Gastroesophageal sphincter (tissue), 3 donors: Measurements from ENCODE around the gene ARHGAP26.

Experiments
- POLR2A ChIP-seq, 2 donors: fragments of 450-650 bp; IDR thresholded peaks; one replicate each; pipeline ENCODE4 v1.6.1; 2017; ENCODE audit warnings: antibody characterized with exemption in 2 of 2, mild to moderate bottlenecking in 2 of 2, moderate library complexity in 1 of 2
- TF ChIP-seq, protein P1 (sequence below), 4 experiments: fragments of 200-600 bp in 2 of 4; fragments of 450-650 bp in 2 of 4; sonication (generic) in 1 of 4; IDR thresholded peaks; one replicate each; pipeline ENCODE4 v1.5.1; 2017 to 2019; ENCODE audit warnings: antibody characterized with exemption in 4 of 4, mild to moderate bottlenecking in 2 of 4, moderate library complexity in 2 of 4

DNA sequence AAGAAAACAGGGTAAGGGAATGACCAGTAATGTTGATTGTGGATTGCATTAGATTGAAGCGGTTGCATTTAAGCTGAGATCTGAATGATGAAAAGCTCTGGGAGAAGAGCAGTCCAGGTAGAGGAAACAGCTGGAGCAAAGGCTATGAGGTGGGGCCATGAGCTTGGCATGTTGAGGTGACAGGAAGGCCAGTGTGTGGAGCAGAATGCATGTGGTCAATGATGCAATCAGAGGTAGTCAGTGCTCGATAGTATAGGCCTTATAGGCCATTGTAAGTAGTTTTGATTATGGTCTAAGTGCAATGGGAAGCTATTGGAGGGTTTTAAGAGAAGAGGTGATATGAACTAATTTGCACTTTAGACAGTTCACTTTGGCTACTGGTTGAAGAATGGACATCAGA lies 270.4 kb downstream of the ARHGAP26 start:
- TF ChIP-seq, protein P1, sequence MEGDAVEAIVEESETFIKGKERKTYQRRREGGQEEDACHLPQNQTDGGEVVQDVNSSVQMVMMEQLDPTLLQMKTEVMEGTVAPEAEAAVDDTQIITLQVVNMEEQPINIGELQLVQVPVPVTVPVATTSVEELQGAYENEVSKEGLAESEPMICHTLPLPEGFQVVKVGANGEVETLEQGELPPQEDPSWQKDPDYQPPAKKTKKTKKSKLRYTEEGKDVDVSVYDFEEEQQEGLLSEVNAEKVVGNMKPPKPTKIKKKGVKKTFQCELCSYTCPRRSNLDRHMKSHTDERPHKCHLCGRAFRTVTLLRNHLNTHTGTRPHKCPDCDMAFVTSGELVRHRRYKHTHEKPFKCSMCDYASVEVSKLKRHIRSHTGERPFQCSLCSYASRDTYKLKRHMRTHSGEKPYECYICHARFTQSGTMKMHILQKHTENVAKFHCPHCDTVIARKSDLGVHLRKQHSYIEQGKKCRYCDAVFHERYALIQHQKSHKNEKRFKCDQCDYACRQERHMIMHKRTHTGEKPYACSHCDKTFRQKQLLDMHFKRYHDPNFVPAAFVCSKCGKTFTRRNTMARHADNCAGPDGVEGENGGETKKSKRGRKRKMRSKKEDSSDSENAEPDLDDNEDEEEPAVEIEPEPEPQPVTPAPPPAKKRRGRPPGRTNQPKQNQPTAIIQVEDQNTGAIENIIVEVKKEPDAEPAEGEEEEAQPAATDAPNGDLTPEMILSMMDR (IDR thresholded peaks at IDR 0.05) = no peak
- TF ChIP-seq POLR2A (IDR thresholded peaks at IDR 0.05) = no peak
